T-helper 17 cell (primary cell): ENCODE results near the gene RALA. TPM values are rescaled to one million over a fixed set of nuclear protein-coding genes. Genes with fewer than 3 reads are reported as not detected.

Source experiments
- ATAC-seq: fragments of 150-1000 bp; cut with Tn5 transposase; 2 replicates; pipeline ENCODE4 v1.10.0; 2021; ENCODE audit warnings: mild to moderate bottlenecking, moderate library complexity
- DNase-seq, 3 donors: peaks; one replicate each; pipeline versions ENCODE4 v3.0.0 to v3.0.0-alpha.2; 2020 to 2021
- H3K9me3 ChIP-seq: one replicate; pipeline ENCODE4 v1.7.0; 2013; ENCODE audit warnings: low read length, mild to moderate bottlenecking; ENCODE audit not compliant: control insufficient read depth, poor library complexity, severe bottlenecking
- H3K27ac Mint-ChIP-seq: one replicate; pipeline ENCODE4 v1.8.0; 2022; ENCODE audit warnings: mild to moderate bottlenecking, moderate library complexity, mixed read lengths
- H3K27me3 Mint-ChIP-seq: one replicate; pipeline ENCODE4 v1.8.0; 2022; ENCODE audit warnings: mixed read lengths
- H3K36me3 Mint-ChIP-seq: one replicate; pipeline ENCODE4 v1.8.0; 2022; ENCODE audit warnings: low read depth, mixed read lengths
- H3K4me1 Mint-ChIP-seq: one replicate; pipeline ENCODE4 v1.8.0; 2022; ENCODE audit warnings: mild to moderate bottlenecking, mixed read lengths
- H3K4me3 Mint-ChIP-seq: one replicate; pipeline ENCODE4 v1.8.0; 2022; ENCODE audit warnings: mild to moderate bottlenecking, moderate library complexity, mixed read lengths
- total RNA-seq, 4 donors: library from RNA in 2 of 4; stranded (reverse) in 2 of 4; gene quantifications; one replicate each; pipeline ENCODE4 v1.2.3 and lab custom pipeline; 2022 to 2026

Gene RALA
- total RNA-seq, 2 donors from 2014 or later, result 22.4 to 27.1 TPM

DNA sequence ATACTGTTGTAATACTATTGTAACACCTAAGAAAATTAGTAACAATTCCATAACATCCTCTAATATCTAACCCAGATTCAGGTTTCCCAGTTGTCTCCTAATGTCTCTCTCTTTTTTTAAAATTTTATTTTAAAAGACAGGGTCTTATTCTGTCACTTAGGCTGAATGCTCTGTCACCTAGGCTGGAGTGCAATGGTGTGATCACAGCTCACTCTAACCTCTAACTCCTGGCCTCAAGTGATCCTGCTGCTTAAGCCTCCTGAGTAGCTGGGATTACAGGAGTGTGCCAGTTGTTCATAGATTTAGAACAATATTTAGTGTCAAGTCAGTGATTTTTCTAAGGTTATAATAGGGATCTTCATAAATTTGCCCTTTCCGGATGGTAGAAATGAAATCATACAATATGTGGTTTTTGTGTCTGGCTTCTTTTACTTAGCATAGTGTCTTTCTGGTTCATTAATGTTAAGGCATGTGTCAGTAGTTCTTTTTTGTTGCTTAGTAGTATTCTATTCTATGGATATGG lies 14.7 kb downstream of the RALA start:
- Mint-ChIP-seq H3K36me3 (no peaks in the 10 kb centered on the region), H3K4me3 (no peak overlapping the region), H3K4me1 (peaks cover 55% of the 10 kb centered on the region), H3K27me3 (no peaks in the 10 kb centered on the region), H3K27ac (no peak overlapping the region)
- ATAC-seq (no peak), DNase-seq (no peak)
- H3K9me3 ChIP-seq, result no peaks in the 10 kb centered on the region

- Mint-ChIP-seq H3K4me3 (no peak overlapping the region), H3K36me3 (no peaks in the 10 kb centered on the region), H3K27ac (peak overlapping the region; percentile 24), H3K4me1 (peaks cover 40% of the 10 kb centered on the region), H3K27me3 (no peaks in the 10 kb centered on the region)
- ATAC-seq (no peak), DNase-seq (no peak)
- no peaks in the 10 kb centered on the region for H3K9me3 ChIP-seq
These were observed 19.5 kb downstream of the RALA start for GRCh38 chr7:39642896-39643295.

DNA sequence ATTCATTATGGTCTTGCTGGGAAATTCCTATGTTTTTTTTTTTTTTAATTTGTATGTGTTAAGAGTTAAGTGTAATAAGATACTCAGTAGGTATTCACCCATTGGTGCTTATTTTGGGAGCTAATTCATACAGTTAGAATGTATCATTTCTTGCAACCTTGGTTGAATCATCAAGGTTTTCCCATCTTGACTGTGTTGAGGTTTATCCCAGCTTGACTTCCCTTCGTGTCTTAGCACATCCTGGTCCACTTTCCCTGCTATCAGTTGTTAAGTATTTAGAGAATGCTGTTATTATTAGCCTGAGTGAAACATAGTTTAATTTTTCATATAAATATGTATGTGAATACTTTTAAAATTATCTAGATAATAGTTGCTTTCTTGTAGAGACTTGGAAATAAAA lies 20.8 kb downstream of the RALA start:
- peaks cover 4% of the 10 kb centered on the region for H3K36me3 Mint-ChIP-seq
- ATAC-seq (no peak), DNase-seq (no peak)
- no peak overlapping the region for H3K27ac Mint-ChIP-seq
- no peaks in the 10 kb centered on the region for H3K9me3 ChIP-seq
- peaks cover 36% of the 10 kb centered on the region for H3K4me1 Mint-ChIP-seq
- no peaks in the 10 kb centered on the region for H3K27me3 Mint-ChIP-seq
- H3K4me3 Mint-ChIP-seq, result no peak overlapping the region

DNA sequence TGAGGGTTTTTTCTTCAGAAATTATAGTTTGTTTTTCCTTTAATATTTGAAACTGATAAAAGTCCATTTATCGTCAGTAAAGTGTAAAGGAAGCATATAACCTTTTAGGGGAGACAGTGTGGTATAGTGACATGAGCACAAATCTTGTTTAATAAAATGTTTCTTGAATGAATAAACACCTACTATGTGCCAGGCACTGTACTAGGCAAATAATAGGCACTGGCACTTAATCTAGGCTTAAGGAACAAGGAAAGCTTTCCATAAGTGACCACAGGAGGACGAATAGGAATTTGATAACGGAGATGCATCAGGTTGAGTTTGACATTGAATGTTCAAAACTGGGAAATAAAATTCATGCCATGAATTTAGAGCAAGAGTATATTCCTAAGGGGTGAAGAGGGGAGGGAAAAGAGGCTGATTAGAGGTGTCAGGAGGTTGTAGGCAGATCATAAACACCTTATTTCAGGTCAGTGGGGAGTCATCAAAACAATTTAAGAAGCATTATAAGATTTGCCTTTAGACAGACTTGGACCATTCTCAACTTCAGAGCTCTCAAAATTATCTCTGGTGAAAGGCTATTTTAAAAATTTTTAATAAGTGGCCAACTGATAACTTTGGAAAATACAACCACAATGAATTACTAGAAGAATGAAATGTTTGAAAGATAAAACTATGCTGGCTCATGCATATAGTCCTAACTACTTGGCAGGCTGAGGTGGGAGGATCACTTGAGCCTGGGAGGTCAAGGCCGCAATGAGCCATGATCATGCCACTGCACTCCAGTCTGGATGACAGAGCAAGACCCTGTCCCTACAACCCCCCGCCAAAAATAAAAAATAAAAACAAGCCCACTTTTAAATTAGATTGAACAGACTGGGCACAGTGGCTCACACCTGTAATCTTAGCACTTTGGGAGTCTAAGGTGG lies 22.4 kb downstream of the RALA start:
- DNase-seq (no peak), ATAC-seq (no peak)
- Mint-ChIP-seq H3K36me3 (peaks cover 4% of the 10 kb centered on the region), H3K27ac (no peak overlapping the region), H3K4me3 (no peak overlapping the region), H3K27me3 (no peaks in the 10 kb centered on the region), H3K4me1 (peaks cover 28% of the 10 kb centered on the region)
- no peaks in the 10 kb centered on the region for H3K9me3 ChIP-seq

DNA sequence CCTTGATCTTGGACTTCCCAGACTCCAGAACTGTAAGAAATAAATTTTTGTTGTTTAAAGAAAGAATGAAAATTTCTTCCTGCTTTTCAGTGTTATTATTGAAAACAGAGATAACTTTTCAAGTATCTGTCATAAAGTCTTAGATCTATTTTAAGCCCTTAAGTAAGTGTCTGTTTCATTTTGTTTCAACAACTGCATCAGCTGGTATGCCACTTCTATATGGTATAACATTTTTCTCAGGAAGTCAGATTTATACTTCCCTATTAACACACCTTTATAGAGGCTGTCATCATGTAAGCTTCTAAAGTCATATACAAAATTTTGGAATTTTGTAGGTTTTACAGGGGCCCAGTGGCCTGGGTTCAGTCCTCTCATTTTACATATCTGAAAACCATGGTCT lies 24.4 kb downstream of the RALA start:
- no peaks in the 10 kb centered on the region for H3K27me3 Mint-ChIP-seq
- no peak overlapping the region for H3K4me3 Mint-ChIP-seq
- H3K36me3 Mint-ChIP-seq, result peaks cover 4% of the 10 kb centered on the region
- no peak overlapping the region for H3K27ac Mint-ChIP-seq
- H3K4me1 Mint-ChIP-seq, result peaks cover 17% of the 10 kb centered on the region
- no peak for DNase-seq
- H3K9me3 ChIP-seq, result no peaks in the 10 kb centered on the region
- ATAC-seq, result no peak

DNA sequence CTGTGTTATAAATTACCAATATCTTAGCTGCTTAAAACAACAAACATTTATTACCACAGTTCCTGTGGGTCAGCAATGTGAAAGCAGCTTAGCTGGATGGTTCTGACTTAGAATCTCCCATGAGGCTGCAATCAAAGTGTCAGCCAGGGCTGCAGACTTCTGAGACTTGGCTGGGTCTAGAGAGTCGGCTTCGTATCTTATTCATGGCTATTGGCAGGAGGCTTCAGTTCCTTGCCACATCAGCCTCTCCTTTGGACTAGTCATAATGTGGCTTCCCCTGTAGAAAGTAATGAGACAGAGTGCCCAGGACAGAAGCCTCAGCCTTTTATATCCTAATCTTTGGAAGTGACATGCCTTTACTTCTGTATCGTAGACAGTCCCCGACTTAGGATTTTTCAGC lies 27.3 kb downstream of the RALA start:
- no peak overlapping the region for H3K4me3 Mint-ChIP-seq
- no peak for DNase-seq
- no peaks in the 10 kb centered on the region for H3K27me3 Mint-ChIP-seq
- H3K9me3 ChIP-seq, result no peaks in the 10 kb centered on the region
- ATAC-seq, result no peak
- H3K36me3 Mint-ChIP-seq, result peaks cover 4% of the 10 kb centered on the region
- no peak overlapping the region for H3K27ac Mint-ChIP-seq
- H3K4me1 Mint-ChIP-seq, result peaks cover 10% of the 10 kb centered on the region

GRCh38 chr7:39651265-39651664 lies 27.9 kb downstream of the RALA start:
- no peaks in the 10 kb centered on the region for H3K27me3 Mint-ChIP-seq
- no peak for ATAC-seq
- no peaks in the 10 kb centered on the region for H3K9me3 ChIP-seq
- DNase-seq, result no peak
- peaks cover 4% of the 10 kb centered on the region for H3K36me3 Mint-ChIP-seq
- no peak overlapping the region for H3K4me3 Mint-ChIP-seq
- no peak overlapping the region for H3K27ac Mint-ChIP-seq
- H3K4me1 Mint-ChIP-seq, result peaks cover 11% of the 10 kb centered on the region

GRCh38 chr7:39656415-39656814 lies 33.0 kb downstream of the RALA start:
- Mint-ChIP-seq H3K4me1 (peaks cover 5% of the 10 kb centered on the region), H3K27ac (no peak overlapping the region), H3K4me3 (no peak overlapping the region), H3K36me3 (peaks cover 2% of the 10 kb centered on the region), H3K27me3 (no peaks in the 10 kb centered on the region)
- ATAC-seq (no peak), DNase-seq (no peak)
- H3K9me3 ChIP-seq, result no peaks in the 10 kb centered on the region

- DNase-seq (no peak), ATAC-seq (no peak)
- peaks cover 13% of the 10 kb centered on the region for H3K4me1 Mint-ChIP-seq
- H3K4me3 Mint-ChIP-seq, result no peak overlapping the region
- H3K27ac Mint-ChIP-seq, result no peak overlapping the region
- H3K27me3 Mint-ChIP-seq, result no peaks in the 10 kb centered on the region
- peaks cover 2% of the 10 kb centered on the region for H3K36me3 Mint-ChIP-seq
- H3K9me3 ChIP-seq, result no peaks in the 10 kb centered on the region
These were observed 36.1 kb downstream of the RALA start for GRCh38 chr7:39659356-39660013.

- no peak overlapping the region for H3K27ac Mint-ChIP-seq
- ATAC-seq (no peak), DNase-seq (no peak)
- no peaks in the 10 kb centered on the region for H3K36me3 Mint-ChIP-seq
- H3K9me3 ChIP-seq, result no peaks in the 10 kb centered on the region
- H3K27me3 Mint-ChIP-seq, result no peaks in the 10 kb centered on the region
- H3K4me3 Mint-ChIP-seq, result no peak overlapping the region
- H3K4me1 Mint-ChIP-seq, result peaks cover 16% of the 10 kb centered on the region
These were observed 38.6 kb downstream of the RALA start for GRCh38 chr7:39661960-39662359.

DNA sequence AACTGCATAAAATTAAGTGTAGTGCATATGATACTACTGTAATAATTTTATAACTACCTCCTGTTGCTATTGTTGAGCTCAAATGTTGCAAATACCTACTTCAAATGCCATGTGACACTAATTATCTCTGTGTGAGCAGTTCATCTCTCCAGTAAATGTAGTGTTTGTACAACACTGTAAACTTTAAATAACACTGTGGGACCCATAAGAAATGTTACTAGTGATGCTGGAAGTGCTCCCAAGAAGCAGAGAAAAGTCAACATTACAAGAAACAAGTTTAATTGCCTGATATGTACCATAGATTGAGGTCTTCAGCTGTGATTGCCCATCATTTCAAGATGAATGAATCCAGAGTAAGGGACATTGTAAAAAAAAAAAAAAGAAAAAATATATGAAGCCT lies 39.9 kb downstream of the RALA start:
- H3K9me3 ChIP-seq, result no peaks in the 10 kb centered on the region
- H3K36me3 Mint-ChIP-seq, result no peaks in the 10 kb centered on the region
- no peaks in the 10 kb centered on the region for H3K27me3 Mint-ChIP-seq
- DNase-seq (no peak), ATAC-seq (no peak)
- peaks cover 19% of the 10 kb centered on the region for H3K4me1 Mint-ChIP-seq
- H3K27ac Mint-ChIP-seq, result no peak overlapping the region
- no peak overlapping the region for H3K4me3 Mint-ChIP-seq

DNA sequence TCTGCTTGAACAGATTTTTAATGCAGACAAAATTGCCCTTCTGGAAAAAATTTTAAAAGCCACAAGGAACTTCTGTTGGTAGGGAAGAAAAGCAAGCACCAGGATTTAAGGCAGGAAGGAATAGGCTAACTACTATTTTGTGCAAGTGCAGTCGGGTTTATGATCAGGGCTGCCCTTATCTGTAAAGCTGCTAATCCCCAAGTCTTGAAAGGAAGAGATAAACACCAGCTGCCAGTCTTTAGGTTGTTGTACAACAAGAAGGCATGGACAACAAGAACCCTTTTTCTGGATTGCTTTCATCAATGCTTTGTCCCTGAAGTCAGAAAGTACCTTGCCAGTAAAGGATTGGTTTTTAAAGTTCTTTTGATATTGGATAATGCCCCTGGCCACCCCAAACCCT lies 40.7 kb downstream of the RALA start:
- no peak for ATAC-seq
- DNase-seq, result no peak
- peaks cover 20% of the 10 kb centered on the region for H3K4me1 Mint-ChIP-seq
- H3K36me3 Mint-ChIP-seq, result no peaks in the 10 kb centered on the region
- H3K9me3 ChIP-seq, result no peaks in the 10 kb centered on the region
- no peak overlapping the region for H3K4me3 Mint-ChIP-seq
- H3K27me3 Mint-ChIP-seq, result no peaks in the 10 kb centered on the region
- no peak overlapping the region for H3K27ac Mint-ChIP-seq

DNA sequence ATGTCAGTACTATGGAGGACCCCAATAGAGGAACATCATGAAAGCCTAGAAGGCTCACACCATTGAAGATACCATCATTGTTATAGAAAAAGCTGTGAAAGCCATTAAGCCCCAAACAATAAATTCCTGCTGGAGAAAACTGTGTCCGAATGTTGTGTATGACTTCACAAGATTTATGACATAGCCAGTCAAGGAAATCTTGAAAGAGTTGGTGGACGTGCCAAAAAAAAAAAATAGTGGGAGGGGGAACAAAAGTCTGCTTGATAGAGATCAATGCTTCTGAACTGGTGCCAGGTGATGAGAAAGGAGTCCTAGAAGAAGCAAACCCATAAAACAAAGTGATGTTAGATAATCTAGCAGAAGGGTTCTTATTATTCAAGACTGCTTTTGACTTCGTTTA lies 41.2 kb downstream of the RALA start:
- H3K27me3 Mint-ChIP-seq, result no peaks in the 10 kb centered on the region
- DNase-seq, result no peak
- H3K4me1 Mint-ChIP-seq, result peaks cover 22% of the 10 kb centered on the region
- no peak overlapping the region for H3K4me3 Mint-ChIP-seq
- no peaks in the 10 kb centered on the region for H3K36me3 Mint-ChIP-seq
- no peak overlapping the region for H3K27ac Mint-ChIP-seq
- H3K9me3 ChIP-seq, result no peaks in the 10 kb centered on the region
- no peak for ATAC-seq
